K562 (cell line): ENCODE data around the gene HECW1.

Source experiments
- BRD4 ChIP-seq: fragments of 200-600 bp; sonication (generic); IDR thresholded peaks from 2 replicates; pipeline ENCODE4 v1.6.1; 2017; ENCODE audit warnings: inconsistent platforms
- JUND ChIP-seq, 2 experiments: IDR thresholded peaks; 2 replicates in 1 of 2; 3 replicates in 1 of 2; pipeline ENCODE4 v1.6.1; 2011; ENCODE audit warnings: borderline replicate concordance in 2 of 2, low read depth in 2 of 2, low read length in 2 of 2, improper control_type of control experiment in 1 of 2, missing biosample characterization in 1 of 2, missing genetic modification characterization in 1 of 2, missing genetic modification reagents in 1 of 2
- RAD21 ChIP-seq, 2 experiments: fragments of 250-450 bp in 1 of 2; fragments of 450-650 bp in 1 of 2; sonication (Bioruptor Pico) in 1 of 2; formaldehyde crosslinking in 1 of 2; IDR thresholded peaks in 1 of 2; conservative IDR thresholded peaks in 1 of 2; 2 replicates each; pipeline versions ENCODE4 v1.4.0 to v1.8.0; 2020 to 2022; ENCODE audit warnings: mild to moderate bottlenecking in 2 of 2, moderate library complexity in 1 of 2
- TEAD2 ChIP-seq: fragments of 450-650 bp; IDR thresholded peaks from 2 replicates; pipeline ENCODE4 v1.6.1; 2016; ENCODE audit warnings: missing genetic modification characterization, control low read depth, missing compliant biosample characterization
- YBX1 ChIP-seq: fragments of 450-650 bp; IDR thresholded peaks from 2 replicates; pipeline ENCODE4 v1.7.1; 2016; ENCODE audit warnings: mild to moderate bottlenecking

- TF ChIP-seq RAD21 (CRISPR knock-in tag; conservative IDR thresholded peaks at IDR 0.05 in 1 of 2, IDR thresholded peaks at IDR 0.05 in 1 of 2), result no peak
- TF ChIP-seq TEAD2, result no peak
- TF ChIP-seq YBX1, result no peak
- TF ChIP-seq JUND (IDR thresholded peaks at IDR 0.05; ENCODE audit: borderline replicate concordance, low read depth, low read length), result no peak
- TF ChIP-seq JUND (tag; IDR thresholded peaks at IDR 0.05; ENCODE audit: borderline replicate concordance, low read depth, low read length), result no peak
- no peak for TF ChIP-seq BRD4
Measured at GRCh38 chr7:43136064-43136463, 23.6 kb downstream of the HECW1 start.
